Transverse colon (tissue), 4 donors: ENCODE measurements around the gene ANAPC10. TPM values are rescaled to one million over a fixed set of nuclear protein-coding genes. Genes with fewer than 3 reads are reported as not detected.

Experiments
- DNase-seq: peaks from one replicate; pipeline ENCODE4 v3.0.0-alpha.2; 2019
- H3K27ac ChIP-seq, 4 donors: fragments of 200-600 bp; sonication (generic); 2 replicates each; pipeline ENCODE4 v1.5.1; 2016 to 2018; ENCODE audit warnings: inconsistent platforms in 4 of 4
- H3K27me3 ChIP-seq: fragments of 200-600 bp; sonication (generic); 2 replicates; pipeline ENCODE4 v1.5.1; 2017; ENCODE audit warnings: inconsistent platforms
- H3K36me3 ChIP-seq, 4 donors: fragments of 200-600 bp; sonication (generic); 2 replicates each; pipeline ENCODE4 v1.5.1; 2017 to 2019; ENCODE audit warnings: inconsistent platforms in 4 of 4
- H3K4me1 ChIP-seq, 4 donors: fragments of 200-600 bp; sonication (generic); 2 replicates each; pipeline ENCODE4 v1.5.1; 2017 to 2020; ENCODE audit warnings: inconsistent platforms in 4 of 4
- H3K4me3 ChIP-seq, 4 donors: fragments of 200-600 bp; sonication (generic); 1 replicate in 1 of 4; 2 replicates in 3 of 4; pipeline versions ENCODE4 v1.5.1 to v1.6.1; 2017 to 2019; ENCODE audit warnings: inconsistent platforms in 4 of 4
- H3K9me3 ChIP-seq, 2 donors: fragments of 200-600 bp; sonication (generic); 2 replicates each; pipeline ENCODE4 v1.5.1; 2017 to 2019; ENCODE audit warnings: inconsistent platforms in 2 of 2
- EP300 ChIP-seq: sonication (generic); formaldehyde crosslinking; IDR thresholded peaks from one replicate; pipeline ENCODE4 v1.6.1; 2017; ENCODE audit warnings: antibody characterized with exemption, low read depth
- POLR2A ChIP-seq: fragments of 450-650 bp; IDR thresholded peaks from one replicate; pipeline ENCODE4 v1.6.1; 2016; ENCODE audit warnings: antibody characterized with exemption, mild to moderate bottlenecking, moderate library complexity
- POLR2AphosphoS5 ChIP-seq, 3 donors: sonication (generic); formaldehyde crosslinking; IDR thresholded peaks; one replicate each; pipeline ENCODE4 v1.6.1; 2016; ENCODE audit warnings: antibody characterized with exemption in 3 of 3
- WGBS, 2 donors: methylation state at CpG; one replicate each; pipeline ENCODE4 v1.1.5; 2018; ENCODE audit warnings: low coverage in 1 of 2; 5-methylcytosine and 5-hydroxymethylcytosine counted together
- in situ Hi-C, 4 donors: fragments of 200-750 bp; cut with MboI; loops; one replicate each; pipeline versions ENCODE4 v1.15.0 to v1.15.1; 2017; ENCODE audit warnings: low sequenced_read_pairs in 3 of 4, low pct_ligation_motif_present in 1 of 4, low pct_unique_long_range_greater_than_20kb in 1 of 4
- intact Hi-C: fragments of 100-400 bp; cut with DNase I; formaldehyde crosslinking; loops from one replicate; pipeline ENCODE4 v1.15.1; 2023; ENCODE audit warnings: low total_unique reads
- total RNA-seq, 4 donors: library from RNA; depleted of rRNA; stranded (reverse); fragments of >200 nt; gene quantifications; one replicate each; pipeline ENCODE4 v1.1.0, GENCODE V29; 2016
- TF ChIP-seq, protein P1 (sequence below), 5 experiments: fragments of 200-600 bp in 3 of 5; fragments of 450-650 bp in 2 of 5; sonication (generic) in 3 of 5; IDR thresholded peaks; 1 replicate in 2 of 5; 2 replicates in 3 of 5; pipeline ENCODE4 v1.5.1; 2016 to 2017; ENCODE audit warnings: antibody characterized with exemption in 5 of 5, inconsistent platforms in 3 of 5, mild to moderate bottlenecking in 2 of 5, moderate library complexity in 1 of 5

ANAPC10 gene
- total RNA-seq, 4 donors from 2014 or later = 7.5 to 24.8 (median 15.4) TPM

GRCh38 chr4:145044341-145044740, 53.7 kb downstream of the ANAPC10 start:
- DNase-seq = no peak
- no peaks in the 10 kb centered on the region for H3K27me3 ChIP-seq
- no peaks in the 10 kb centered on the region for H3K36me3 ChIP-seq
- no peaks in the 10 kb centered on the region for H3K4me1 ChIP-seq
- 67 to 72% methylated on average over 3 of the region's 3 CpGs for WGBS, 2 donors
- in situ Hi-C loops = no loop called here
- H3K4me3 ChIP-seq = no peak overlapping the region
- no peak overlapping the region for H3K27ac ChIP-seq
- TF ChIP-seq, protein P1, sequence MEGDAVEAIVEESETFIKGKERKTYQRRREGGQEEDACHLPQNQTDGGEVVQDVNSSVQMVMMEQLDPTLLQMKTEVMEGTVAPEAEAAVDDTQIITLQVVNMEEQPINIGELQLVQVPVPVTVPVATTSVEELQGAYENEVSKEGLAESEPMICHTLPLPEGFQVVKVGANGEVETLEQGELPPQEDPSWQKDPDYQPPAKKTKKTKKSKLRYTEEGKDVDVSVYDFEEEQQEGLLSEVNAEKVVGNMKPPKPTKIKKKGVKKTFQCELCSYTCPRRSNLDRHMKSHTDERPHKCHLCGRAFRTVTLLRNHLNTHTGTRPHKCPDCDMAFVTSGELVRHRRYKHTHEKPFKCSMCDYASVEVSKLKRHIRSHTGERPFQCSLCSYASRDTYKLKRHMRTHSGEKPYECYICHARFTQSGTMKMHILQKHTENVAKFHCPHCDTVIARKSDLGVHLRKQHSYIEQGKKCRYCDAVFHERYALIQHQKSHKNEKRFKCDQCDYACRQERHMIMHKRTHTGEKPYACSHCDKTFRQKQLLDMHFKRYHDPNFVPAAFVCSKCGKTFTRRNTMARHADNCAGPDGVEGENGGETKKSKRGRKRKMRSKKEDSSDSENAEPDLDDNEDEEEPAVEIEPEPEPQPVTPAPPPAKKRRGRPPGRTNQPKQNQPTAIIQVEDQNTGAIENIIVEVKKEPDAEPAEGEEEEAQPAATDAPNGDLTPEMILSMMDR (IDR thresholded peaks at IDR 0.05) = no peak
- no peak for TF ChIP-seq POLR2AphosphoS5 (IDR thresholded peaks at IDR 0.05)
- no peak for TF ChIP-seq EP300
- no peak for TF ChIP-seq POLR2A
- intact Hi-C loops = no loop called here
- H3K9me3 ChIP-seq = no peaks in the 10 kb centered on the region

- Histone ChIP-seq H3K27ac (no peak overlapping the region), H3K9me3 (no peaks in the 10 kb centered on the region), H3K36me3 (no peaks in the 10 kb centered on the region), H3K27me3 (no peaks in the 10 kb centered on the region), H3K4me3 (no peak overlapping the region), H3K4me1 (no peaks in the 10 kb centered on the region)
- intact Hi-C loops (no loop called here), in situ Hi-C loops (no loop called here)
- DNase-seq = no peak
- 68 to 74% methylated on average over 3 of the region's 3 CpGs for WGBS, 2 donors
- TF ChIP-seq, protein P1 (IDR thresholded peaks at IDR 0.05) = no peak
Measured at GRCh38 chr4:145043306-145043705, 54.7 kb downstream of the ANAPC10 start.

DNA sequence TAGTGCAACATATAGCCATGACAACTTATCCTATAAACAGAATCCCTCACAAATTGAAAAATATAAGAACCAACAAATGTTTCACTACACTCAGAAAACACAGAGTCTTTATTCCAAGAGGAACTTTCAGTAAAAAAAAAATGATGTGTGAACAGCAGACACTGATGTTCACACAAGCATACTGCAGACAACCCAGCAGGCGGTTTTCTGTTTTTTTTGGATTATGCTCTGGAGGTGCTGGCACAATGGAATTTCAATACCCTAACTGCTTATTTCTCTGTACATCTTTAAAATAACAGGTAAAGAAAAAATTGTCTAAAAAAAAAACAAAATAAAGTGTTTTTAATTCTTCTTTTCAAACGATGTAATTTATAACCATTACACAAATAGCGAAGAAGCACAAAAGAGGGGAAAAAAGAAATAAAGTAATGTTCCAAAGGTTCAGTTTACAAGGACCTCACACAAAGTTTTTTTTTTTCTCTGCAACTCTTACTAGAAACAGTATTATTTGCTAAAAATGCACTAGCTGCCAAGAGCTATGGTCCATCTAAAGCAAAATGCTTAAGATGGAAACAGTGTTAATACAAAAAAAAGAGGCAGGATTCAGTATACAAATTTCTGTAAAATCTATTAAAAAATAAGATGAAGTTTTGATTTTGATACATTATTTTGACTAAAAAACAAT, 55.3 kb downstream of the ANAPC10 start:
- intact Hi-C loops (no loop called here), in situ Hi-C loops (no loop called here)
- H3K4me1 ChIP-seq = no peaks in the 10 kb centered on the region
- no peak overlapping the region for H3K27ac ChIP-seq
- no peak for DNase-seq
- TF ChIP-seq POLR2AphosphoS5 (IDR thresholded peaks at IDR 0.05) (no peak), EP300 (no peak), POLR2A (no peak)
- TF ChIP-seq, protein P1 (IDR thresholded peaks at IDR 0.05) = no peak
- H3K27me3 ChIP-seq = no peaks in the 10 kb centered on the region
- no peaks in the 10 kb centered on the region for H3K9me3 ChIP-seq
- no peak overlapping the region for H3K4me3 ChIP-seq
- no peaks in the 10 kb centered on the region for H3K36me3 ChIP-seq
- 86 to 93% methylated on average over 3 of the region's 3 CpGs for WGBS, 2 donors

- intact Hi-C loops = no loop called here
- H3K27me3 ChIP-seq = no peaks in the 10 kb centered on the region
- H3K9me3 ChIP-seq = no peaks in the 10 kb centered on the region
- no peak for DNase-seq
- in situ Hi-C loops = no loop called here
- H3K4me1 ChIP-seq = no peaks in the 10 kb centered on the region
- no peak overlapping the region for H3K4me3 ChIP-seq
- no peaks in the 10 kb centered on the region for H3K36me3 ChIP-seq
- no peak for TF ChIP-seq EP300
- TF ChIP-seq POLR2AphosphoS5 (IDR thresholded peaks at IDR 0.05) = no peak
- TF ChIP-seq, protein P1 (IDR thresholded peaks at IDR 0.05) = no peak
- no peak for TF ChIP-seq POLR2A
- no peak overlapping the region for H3K27ac ChIP-seq
- WGBS, 2 donors = 67 to 80% methylated on average over 3 of the region's 3 CpGs
Measured at GRCh38 chr4:145041378-145041777, 56.6 kb downstream of the ANAPC10 start.
